ENCODE measurements around the gene BAAT. TPM values are rescaled to one million over a fixed set of nuclear protein-coding genes. Genes with fewer than 3 reads are reported as not detected.

Gene BAAT
- total RNA-seq, 2 donors from 2014 or later: not detected

- peaks cover 61% of the 10 kb centered on the region for H3K9me3 ChIP-seq (ENCODE audit: control insufficient read depth, low read length)
- H3K27ac Mint-ChIP-seq: no peak overlapping the region
- no peak for DNase-seq
- no peak overlapping the region for H3K9ac ChIP-seq (ENCODE audit: extremely low read depth, low read length, poor library complexity, severe bottlenecking)
- peaks cover 60% of the 10 kb centered on the region for H3K36me3 ChIP-seq (ENCODE audit: control insufficient read depth, insufficient read depth, low read length)
- no peak overlapping the region for H3K27ac ChIP-seq (ENCODE audit: low read depth, low read length)
- no peaks in the 10 kb centered on the region for H3K27me3 ChIP-seq (ENCODE audit: control insufficient read depth, insufficient read depth, low read length, poor library complexity, severe bottlenecking)
- H3K4me3 ChIP-seq (ENCODE audit: low read length): no peak overlapping the region
- peaks cover 4% of the 10 kb centered on the region for H3K4me1 Mint-ChIP-seq
- peaks cover 85% of the 10 kb centered on the region for H3K36me3 Mint-ChIP-seq (ENCODE audit: low read depth)
- no peak for TF ChIP-seq CTCF (conservative IDR thresholded peaks at IDR 0.05)
- H3K27me3 Mint-ChIP-seq (ENCODE audit: insufficient read depth): no peaks in the 10 kb centered on the region
- peaks cover 56% of the 10 kb centered on the region for H3K9me3 Mint-ChIP-seq
- H3K4me1 ChIP-seq (ENCODE audit: control insufficient read depth, insufficient read depth, low read length): no peaks in the 10 kb centered on the region
- H3K4me3 Mint-ChIP-seq: no peak overlapping the region
- no CpG with 5 or more reads among the region's 3 CpGs for whole genome bisulfite sequencing, 2 experiments (ENCODE audit: insufficient coverage in 1 of 2, insufficient read length in 1 of 2)
Observed at GRCh38 chr9:101393135-101393534, 8.3 kb upstream of the BAAT start.

GRCh38 chr9:101388507-101388993 lies 3.7 kb upstream of the BAAT start:
- Mint-ChIP-seq H3K36me3 (ENCODE audit: low read depth) (peaks cover 77% of the 10 kb centered on the region), H3K4me1 (peaks cover 3% of the 10 kb centered on the region), H3K4me3 (no peak overlapping the region), H3K27me3 (ENCODE audit: insufficient read depth) (no peaks in the 10 kb centered on the region), H3K27ac (no peak overlapping the region), H3K9me3 (peaks cover 63% of the 10 kb centered on the region)
- TF ChIP-seq CTCF (conservative IDR thresholded peaks at IDR 0.05): peak; percentile 64
- H3K4me1 ChIP-seq (ENCODE audit: control insufficient read depth, insufficient read depth, low read length): no peaks in the 10 kb centered on the region
- H3K27ac ChIP-seq (ENCODE audit: low read depth, low read length): no peak overlapping the region
- no peak for DNase-seq
- H3K4me3 ChIP-seq (ENCODE audit: low read length): no peak overlapping the region
- H3K9ac ChIP-seq (ENCODE audit: extremely low read depth, low read length, poor library complexity, severe bottlenecking): no peak overlapping the region
- H3K27me3 ChIP-seq (ENCODE audit: control insufficient read depth, insufficient read depth, low read length, poor library complexity, severe bottlenecking): no peaks in the 10 kb centered on the region
- 92 to 100% methylated on average over 2 of the region's 2 CpGs for WGBS, 2 experiments (ENCODE audit: insufficient coverage in 1 of 2, insufficient read length in 1 of 2)
- peaks cover 47% of the 10 kb centered on the region for H3K36me3 ChIP-seq (ENCODE audit: control insufficient read depth, insufficient read depth, low read length)
- H3K9me3 ChIP-seq (ENCODE audit: control insufficient read depth, low read length): peaks cover 60% of the 10 kb centered on the region

GRCh38 chr9:101387871-101388506 lies 3.2 kb upstream of the BAAT start:
- H3K9me3 Mint-ChIP-seq: peaks cover 57% of the 10 kb centered on the region
- 75 to 82% methylated on average over 5 to 6 of the region's 6 CpGs for WGBS, 2 experiments (ENCODE audit: insufficient coverage in 1 of 2, insufficient read length in 1 of 2)
- Histone ChIP-seq H3K4me3 (ENCODE audit: low read length) (no peak overlapping the region), H3K4me1 (ENCODE audit: control insufficient read depth, insufficient read depth, low read length) (no peaks in the 10 kb centered on the region), H3K27me3 (ENCODE audit: control insufficient read depth, insufficient read depth, low read length, poor library complexity, severe bottlenecking) (no peaks in the 10 kb centered on the region), H3K9ac (ENCODE audit: extremely low read depth, low read length, poor library complexity, severe bottlenecking) (no peak overlapping the region), H3K9me3 (ENCODE audit: control insufficient read depth, low read length) (peaks cover 54% of the 10 kb centered on the region), H3K36me3 (ENCODE audit: control insufficient read depth, insufficient read depth, low read length) (peaks cover 43% of the 10 kb centered on the region), H3K27ac (ENCODE audit: low read depth, low read length) (no peak overlapping the region)
- peaks cover 3% of the 10 kb centered on the region for H3K4me1 Mint-ChIP-seq
- TF ChIP-seq CTCF (conservative IDR thresholded peaks at IDR 0.05): peak; percentile 74
- no peak for DNase-seq
- H3K36me3 Mint-ChIP-seq (ENCODE audit: low read depth): peaks cover 73% of the 10 kb centered on the region
- no peaks in the 10 kb centered on the region for H3K27me3 Mint-ChIP-seq (ENCODE audit: insufficient read depth)
- no peak overlapping the region for H3K4me3 Mint-ChIP-seq
- H3K27ac Mint-ChIP-seq: no peak overlapping the region

All from endodermal cell (in vitro differentiated cells).